Measurements from ENCODE around the gene TSPAN14. TPM values are rescaled to one million over a fixed set of nuclear protein-coding genes. Genes with fewer than 3 reads are reported as not detected.

The TSPAN14 gene
- total and polyA plus RNA-seq, 12 donors: 13.1 to 112 (median 45.5) TPM

DNA sequence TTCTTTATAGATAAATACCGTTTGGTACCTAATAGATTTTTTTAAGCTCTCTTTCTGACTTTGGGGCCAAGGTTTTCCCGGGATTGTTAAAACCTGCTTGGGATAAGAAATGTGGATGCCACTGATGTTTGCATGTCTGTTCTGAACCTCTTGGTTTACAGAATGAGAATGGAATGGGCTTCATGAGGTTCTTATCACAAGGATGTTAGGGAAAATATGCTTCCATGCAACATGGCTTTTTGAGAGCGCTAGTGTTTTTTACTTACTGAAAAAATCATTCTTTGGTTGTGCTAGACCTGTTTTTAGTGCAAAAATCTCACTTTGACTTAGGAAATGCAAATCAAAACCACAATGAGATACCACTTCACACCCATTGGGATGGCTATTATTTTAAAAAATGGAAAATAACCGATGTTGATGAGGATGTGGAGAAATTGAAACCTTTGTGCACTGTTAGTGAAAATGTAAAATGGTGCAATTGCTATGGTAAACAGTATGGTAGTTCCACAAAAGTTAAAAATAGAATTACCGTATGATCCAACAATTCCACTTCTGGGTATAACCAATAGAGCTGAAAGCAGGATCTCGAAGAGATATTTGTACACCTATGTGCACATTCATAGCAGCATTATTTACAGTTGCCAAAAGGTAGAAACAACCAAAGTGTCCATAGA lies 38.9 kb downstream of the TSPAN14 start:
- intact Hi-C loops (cut with DNase I): no loop called here
- no peak overlapping the region for H3K4me3 ChIP-seq
- 83 to 86% (median 85%) methylated on average over 6 of the region's 6 CpGs for WGBS, 4 donors
- no peak for DNase-seq
- peak overlapping the region in 2 of 5 donors; percentile 39 to 48 for H3K27ac ChIP-seq
- H3K4me1 ChIP-seq (replicated peaks in 1 of 2): peaks cover 18 to 43% of the 10 kb centered on the region in 2 donors
- H3K9me3 ChIP-seq (replicated peaks in 1 of 3): peaks cover 0 to 4% (median 0%) of the 10 kb centered on the region in 3 donors
- H3K36me3 ChIP-seq (replicated peaks in 1 of 2): peaks cover 0 to 4% of the 10 kb centered on the region in 2 donors
- TF ChIP-seq, protein P1, sequence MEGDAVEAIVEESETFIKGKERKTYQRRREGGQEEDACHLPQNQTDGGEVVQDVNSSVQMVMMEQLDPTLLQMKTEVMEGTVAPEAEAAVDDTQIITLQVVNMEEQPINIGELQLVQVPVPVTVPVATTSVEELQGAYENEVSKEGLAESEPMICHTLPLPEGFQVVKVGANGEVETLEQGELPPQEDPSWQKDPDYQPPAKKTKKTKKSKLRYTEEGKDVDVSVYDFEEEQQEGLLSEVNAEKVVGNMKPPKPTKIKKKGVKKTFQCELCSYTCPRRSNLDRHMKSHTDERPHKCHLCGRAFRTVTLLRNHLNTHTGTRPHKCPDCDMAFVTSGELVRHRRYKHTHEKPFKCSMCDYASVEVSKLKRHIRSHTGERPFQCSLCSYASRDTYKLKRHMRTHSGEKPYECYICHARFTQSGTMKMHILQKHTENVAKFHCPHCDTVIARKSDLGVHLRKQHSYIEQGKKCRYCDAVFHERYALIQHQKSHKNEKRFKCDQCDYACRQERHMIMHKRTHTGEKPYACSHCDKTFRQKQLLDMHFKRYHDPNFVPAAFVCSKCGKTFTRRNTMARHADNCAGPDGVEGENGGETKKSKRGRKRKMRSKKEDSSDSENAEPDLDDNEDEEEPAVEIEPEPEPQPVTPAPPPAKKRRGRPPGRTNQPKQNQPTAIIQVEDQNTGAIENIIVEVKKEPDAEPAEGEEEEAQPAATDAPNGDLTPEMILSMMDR (IDR thresholded peaks at IDR 0.05): no peak
- no peak for TF ChIP-seq POLR2A (IDR thresholded peaks at IDR 0.05)
- H3K27me3 ChIP-seq: no peaks in the 10 kb centered on the region

DNA sequence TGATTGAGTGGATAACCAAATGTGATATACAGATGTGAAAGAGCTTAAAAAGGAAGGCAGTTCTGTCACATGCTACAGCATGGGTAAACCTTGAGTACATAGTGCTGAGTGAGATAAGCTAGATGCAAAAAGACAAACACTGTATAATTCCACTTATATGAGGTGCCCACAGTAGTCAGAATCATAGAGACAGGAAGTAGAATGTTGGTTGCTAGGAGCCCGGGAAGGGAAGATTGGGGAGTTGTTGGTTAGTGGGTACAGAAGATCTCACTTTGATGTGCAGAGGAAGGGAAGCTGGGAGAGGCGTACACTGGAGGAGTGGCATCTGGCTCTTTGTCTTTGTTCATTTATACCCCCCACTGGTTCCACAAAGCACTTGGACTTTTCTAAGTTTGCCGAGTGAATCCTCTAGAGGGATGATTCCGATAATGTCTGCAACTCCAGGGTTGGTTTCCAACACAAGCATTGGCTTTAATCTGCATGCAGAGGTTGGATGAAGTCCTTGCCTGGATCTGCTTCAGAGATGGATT lies 39.5 kb downstream of the TSPAN14 start:
- H3K27ac ChIP-seq: peak overlapping the region in 2 of 5 donors; percentile 39 to 48
- H3K36me3 ChIP-seq (replicated peaks in 1 of 2): peaks cover 0 to 4% of the 10 kb centered on the region in 2 donors
- TF ChIP-seq, protein P1 (IDR thresholded peaks at IDR 0.05): no peak
- no peak for TF ChIP-seq POLR2A (IDR thresholded peaks at IDR 0.05)
- peaks cover 18 to 46% of the 10 kb centered on the region in 2 donors for H3K4me1 ChIP-seq (replicated peaks in 1 of 2)
- WGBS, 4 donors: 40 to 47% (median 43%) methylated on average over 4 of the region's 4 CpGs
- DNase-seq: peak in 1 of 7 donors; percentile 35
- intact Hi-C loops (cut with DNase I): no loop called here
- H3K27me3 ChIP-seq: no peaks in the 10 kb centered on the region
- no peak overlapping the region for H3K4me3 ChIP-seq
- H3K9me3 ChIP-seq (replicated peaks in 1 of 3): peaks cover 0 to 4% (median 0%) of the 10 kb centered on the region in 3 donors

GRCh38 chr10:80496555-80497172 lies 42.6 kb downstream of the TSPAN14 start:
- H3K27ac ChIP-seq: peak overlapping the region in 2 of 5 donors; percentile 91 to 98
- H3K4me3 ChIP-seq: no peak overlapping the region
- no peaks in the 10 kb centered on the region for H3K27me3 ChIP-seq
- intact Hi-C loops (cut with DNase I): no loop called here
- TF ChIP-seq, protein P1 (IDR thresholded peaks at IDR 0.05): no peak
- TF ChIP-seq POLR2A (IDR thresholded peaks at IDR 0.05): no peak
- no peaks in the 10 kb centered on the region for H3K36me3 ChIP-seq (replicated peaks in 1 of 2)
- H3K9me3 ChIP-seq (replicated peaks in 1 of 3): peaks cover 0 to 4% (median 0%) of the 10 kb centered on the region in 3 donors
- WGBS, 4 donors: 87 to 94% (median 92%) methylated on average over 4 of the region's 4 CpGs
- H3K4me1 ChIP-seq (replicated peaks in 1 of 2): peaks cover 38 to 73% of the 10 kb centered on the region in 2 donors
- DNase-seq: no peak

Data from adrenal gland (tissue), 12 donors.